Lower lobe of right lung (tissue), 2 donors: Measurements from ENCODE around the gene UPF2. TPM values are rescaled to one million over a fixed set of nuclear protein-coding genes. Genes with fewer than 3 reads are reported as not detected.

Experiments
- ATAC-seq, 2 donors: fragments of 200-7000 bp; cut with Tn5 transposase; one replicate each; pipeline ENCODE4 v1.9.1; 2020 to 2022; ENCODE audit warnings: mild to moderate bottlenecking in 2 of 2, moderate library complexity in 2 of 2
- DNase-seq: peaks from one replicate; pipeline ENCODE4 v3.0.0-alpha.2; 2020
- H3K27ac ChIP-seq: fragments of 200-600 bp; one replicate; pipeline ENCODE4 v1.8.0; 2022
- H3K27me3 ChIP-seq: fragments of 200-600 bp; one replicate; pipeline ENCODE4 v1.8.0; 2022; ENCODE audit warnings: low read depth
- H3K36me3 ChIP-seq: fragments of 200-600 bp; one replicate; pipeline ENCODE4 v1.8.0; 2022; ENCODE audit warnings: mild to moderate bottlenecking
- H3K4me1 ChIP-seq: fragments of 200-600 bp; one replicate; pipeline ENCODE4 v1.8.0; 2022
- H3K4me3 ChIP-seq: fragments of 200-600 bp; one replicate; pipeline ENCODE4 v1.8.0; 2022; ENCODE audit warnings: mild to moderate bottlenecking
- H3K9me3 ChIP-seq: fragments of 200-600 bp; one replicate; pipeline ENCODE4 v1.8.0; 2022
- CTCF ChIP-seq: fragments of 200-600 bp; IDR thresholded peaks from one replicate; pipeline ENCODE4 v1.8.0; 2022; ENCODE audit warnings: antibody characterized with exemption, mild to moderate bottlenecking
- intact Hi-C: fragments of 100-400 bp; cut with DNase I; formaldehyde crosslinking; loops from one replicate; pipeline ENCODE4 v1.11.0; 2022
- total RNA-seq: library from RNA; stranded (reverse); fragmentation: NEBNext Ultra II Directional; extraction: Animal tissue kit (Norgen Biotek cat#: 25700); gene quantifications from one replicate; pipeline ENCODE4 v1.2.1, GENCODE V29; 2021
- donor health status: DM: no; HTN: yes; CAD: no; lungs with severe emphysema.

The UPF2 gene
- total RNA-seq, 1 donor from 2014 or later = 21.0 TPM

- intact Hi-C loops = no loop called here
- Histone ChIP-seq H3K27me3 (no peaks in the 10 kb centered on the region), H3K4me3 (no peak overlapping the region), H3K4me1 (no peaks in the 10 kb centered on the region), H3K9me3 (no peaks in the 10 kb centered on the region), H3K36me3 (peaks cover 67% of the 10 kb centered on the region), H3K27ac (no peak overlapping the region)
- no peak for TF ChIP-seq CTCF
- ATAC-seq (no peak), DNase-seq (no peak)
Measured at GRCh38 chr10:11934262-11934661, 108.3 kb downstream of the UPF2 start.

GRCh38 chr10:11933577-11934223, 108.9 kb downstream of the UPF2 start:
- DNase-seq (no peak), ATAC-seq (no peak)
- intact Hi-C loops = no loop called here
- Histone ChIP-seq H3K27me3 (no peaks in the 10 kb centered on the region), H3K9me3 (no peaks in the 10 kb centered on the region), H3K27ac (no peak overlapping the region), H3K36me3 (peaks cover 68% of the 10 kb centered on the region), H3K4me3 (no peak overlapping the region), H3K4me1 (no peaks in the 10 kb centered on the region)
- TF ChIP-seq CTCF = no peak

GRCh38 chr10:11931038-11931437, 111.6 kb downstream of the UPF2 start:
- DNase-seq = no peak
- peak; percentile 45 to 46 for ATAC-seq
- Histone ChIP-seq H3K9me3 (no peaks in the 10 kb centered on the region), H3K36me3 (peaks cover 81% of the 10 kb centered on the region), H3K4me1 (no peaks in the 10 kb centered on the region), H3K4me3 (no peak overlapping the region), H3K27ac (no peak overlapping the region), H3K27me3 (no peaks in the 10 kb centered on the region)
- intact Hi-C loops = no loop called here
- no peak for TF ChIP-seq CTCF

GRCh38 chr10:11930312-11930978, 112.2 kb downstream of the UPF2 start:
- Histone ChIP-seq H3K9me3 (no peaks in the 10 kb centered on the region), H3K36me3 (peaks cover 81% of the 10 kb centered on the region), H3K27ac (no peak overlapping the region), H3K4me1 (no peaks in the 10 kb centered on the region), H3K4me3 (no peak overlapping the region), H3K27me3 (no peaks in the 10 kb centered on the region)
- ATAC-seq (peak; percentile 82 to 87), DNase-seq (peak; percentile 64)
- intact Hi-C loops = no loop called here
- TF ChIP-seq CTCF = no peak

- no peak for DNase-seq
- Histone ChIP-seq H3K27ac (no peak overlapping the region), H3K4me1 (no peaks in the 10 kb centered on the region), H3K4me3 (no peak overlapping the region), H3K36me3 (peaks cover 87% of the 10 kb centered on the region), H3K27me3 (no peaks in the 10 kb centered on the region), H3K9me3 (no peaks in the 10 kb centered on the region)
- no peak for ATAC-seq
- TF ChIP-seq CTCF = no peak
- intact Hi-C loops = no loop called here
Measured at GRCh38 chr10:11927746-11928145, 114.9 kb downstream of the UPF2 start.
